Fibroblast of the aortic adventitia (primary cell): ENCODE results near the gene LRRC9. TPM values are rescaled to one million over a fixed set of nuclear protein-coding genes. Genes with fewer than 3 reads are reported as not detected.
"Not testable (repeated sequence)": the region's sequence is repeated elsewhere in the genome, so short reads cannot be mapped to it uniquely, and the experiment has no call there.

Source experiments
- DNase-seq: peaks from one replicate; pipeline ENCODE4 v3.0.0-alpha.2; 2010; ENCODE audit warnings: low read depth
- H3K4me3 ChIP-seq: 2 replicates; pipeline ENCODE4 v1.5.1; 2011; ENCODE audit warnings: low read depth, mild to moderate bottlenecking, control low read depth, low read length, moderate library complexity
- total RNA-seq: library from RNA; depleted of rRNA; stranded (reverse); fragments of >200 nt; gene quantifications from 2 replicates; pipeline ENCODE4 v1.2.3, GENCODE V29; 2012; ENCODE audit warnings: low replicate concordance
- TF ChIP-seq, protein P1 (sequence below): IDR thresholded peaks from 2 replicates; pipeline ENCODE4 v1.5.1; 2011; ENCODE audit warnings: mild to moderate bottlenecking, low read length, control low read depth, inconsistent platforms; ENCODE audit not compliant: insufficient read depth

Gene LRRC9
- total RNA-seq, 1 donor, result not detected

DNA sequence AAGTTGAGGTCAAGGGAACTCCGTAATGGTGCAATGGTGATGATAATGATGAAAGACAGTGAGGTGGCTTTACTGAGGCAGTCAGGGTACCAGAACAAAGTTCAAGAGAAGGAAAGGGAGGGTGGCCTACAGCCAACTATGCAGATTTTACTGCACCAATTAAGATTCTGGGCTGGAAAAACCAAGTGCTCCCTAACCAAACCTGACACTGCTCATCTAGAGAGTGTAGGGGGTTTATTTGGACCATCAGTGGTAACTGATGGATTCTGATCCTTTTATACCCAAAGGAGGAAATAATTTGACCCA lies 387 bp downstream of the LRRC9 start:
- no peak for DNase-seq
- TF ChIP-seq, protein P1, sequence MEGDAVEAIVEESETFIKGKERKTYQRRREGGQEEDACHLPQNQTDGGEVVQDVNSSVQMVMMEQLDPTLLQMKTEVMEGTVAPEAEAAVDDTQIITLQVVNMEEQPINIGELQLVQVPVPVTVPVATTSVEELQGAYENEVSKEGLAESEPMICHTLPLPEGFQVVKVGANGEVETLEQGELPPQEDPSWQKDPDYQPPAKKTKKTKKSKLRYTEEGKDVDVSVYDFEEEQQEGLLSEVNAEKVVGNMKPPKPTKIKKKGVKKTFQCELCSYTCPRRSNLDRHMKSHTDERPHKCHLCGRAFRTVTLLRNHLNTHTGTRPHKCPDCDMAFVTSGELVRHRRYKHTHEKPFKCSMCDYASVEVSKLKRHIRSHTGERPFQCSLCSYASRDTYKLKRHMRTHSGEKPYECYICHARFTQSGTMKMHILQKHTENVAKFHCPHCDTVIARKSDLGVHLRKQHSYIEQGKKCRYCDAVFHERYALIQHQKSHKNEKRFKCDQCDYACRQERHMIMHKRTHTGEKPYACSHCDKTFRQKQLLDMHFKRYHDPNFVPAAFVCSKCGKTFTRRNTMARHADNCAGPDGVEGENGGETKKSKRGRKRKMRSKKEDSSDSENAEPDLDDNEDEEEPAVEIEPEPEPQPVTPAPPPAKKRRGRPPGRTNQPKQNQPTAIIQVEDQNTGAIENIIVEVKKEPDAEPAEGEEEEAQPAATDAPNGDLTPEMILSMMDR, result no peak

DNA sequence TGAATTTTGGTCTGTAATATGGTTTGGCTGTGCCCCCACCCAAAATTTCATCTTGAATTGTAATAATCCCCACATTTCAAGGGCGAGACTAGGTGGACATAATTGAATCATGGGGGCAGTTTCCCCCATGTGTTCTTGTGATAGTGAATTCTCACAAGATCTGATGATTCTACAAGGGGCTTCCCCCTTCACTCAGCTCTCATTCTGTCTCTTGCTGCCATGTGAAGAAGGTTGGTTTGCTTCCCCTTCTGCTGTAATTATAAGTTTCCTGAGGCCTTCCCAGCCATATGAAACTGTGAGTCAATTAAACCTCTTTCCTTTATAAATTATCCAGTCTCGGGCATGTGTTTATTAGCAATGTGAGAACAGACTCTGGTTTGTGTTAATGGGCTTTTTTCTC lies 5.9 kb downstream of the LRRC9 start:
- TF ChIP-seq, protein P1, result no peak
- H3K4me3 ChIP-seq, result no peak overlapping the region
- no peak for DNase-seq

More for the DNA sequence above, 387 bp downstream of the LRRC9 start:
- H3K4me3 ChIP-seq, result no peak overlapping the region

DNA sequence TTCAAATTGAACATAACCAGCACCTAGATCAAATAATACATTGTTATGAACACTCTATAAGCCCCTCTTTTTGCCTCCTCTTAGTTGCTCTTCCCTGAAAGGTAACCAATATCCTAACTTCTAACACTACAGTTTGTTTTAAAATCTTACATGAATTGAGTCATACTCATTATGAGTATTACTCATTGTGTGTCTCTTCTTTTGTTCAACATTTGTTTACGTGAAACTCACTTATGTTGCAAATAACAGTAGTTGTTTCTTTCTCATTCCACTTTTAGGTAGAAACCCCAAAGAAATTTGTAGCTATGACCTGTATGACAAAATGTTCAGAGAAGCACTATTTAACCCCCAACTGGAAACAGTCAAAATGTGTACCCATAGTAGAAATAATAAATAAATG lies 6.6 kb downstream of the LRRC9 start:
- no peak for DNase-seq
- no peak overlapping the region for H3K4me3 ChIP-seq
- TF ChIP-seq, protein P1, result no peak

DNA sequence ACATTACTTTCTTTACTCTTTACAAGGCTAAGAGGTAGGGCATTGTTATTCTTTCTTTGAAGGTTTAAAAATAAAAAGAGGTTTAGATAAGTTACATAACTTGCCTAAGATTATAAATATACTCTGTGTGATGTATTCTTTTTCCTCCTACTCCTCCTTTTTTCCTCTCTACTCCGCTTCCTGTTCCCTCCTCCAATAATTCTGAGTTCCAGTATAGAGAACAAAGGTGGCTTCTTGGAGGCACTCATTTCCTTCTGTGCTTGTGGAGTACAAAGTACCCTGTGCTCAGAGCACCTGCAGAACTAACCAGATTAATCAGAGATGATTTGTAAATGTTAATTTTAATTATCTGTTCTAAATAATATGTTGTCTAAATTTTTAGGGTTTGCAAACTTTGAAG lies 11.3 kb downstream of the LRRC9 start:
- TF ChIP-seq, protein P1, result no peak

DNA sequence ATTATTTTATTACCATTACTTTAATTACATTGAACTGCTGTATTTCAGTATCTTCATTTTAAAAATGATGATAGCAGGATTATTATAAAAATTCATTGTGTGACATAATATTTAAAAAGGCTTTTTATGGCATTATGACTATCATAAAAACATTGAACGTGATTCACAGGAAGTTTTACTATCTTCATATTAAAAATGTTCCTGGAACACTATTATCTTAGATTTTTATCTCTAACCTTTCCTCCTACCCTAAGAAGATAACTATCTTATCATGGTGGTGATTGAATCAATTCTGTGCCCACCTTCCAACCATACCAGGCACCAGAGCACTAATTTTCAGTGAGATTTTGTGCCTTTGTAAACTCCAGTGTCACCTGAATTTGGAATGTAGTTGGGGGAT lies 16.2 kb downstream of the LRRC9 start:
- TF ChIP-seq, protein P1, result no peak
- no peak for DNase-seq
- no peak overlapping the region for H3K4me3 ChIP-seq

More for the DNA sequence above, 11.3 kb downstream of the LRRC9 start:
- DNase-seq, result no peak
- H3K4me3 ChIP-seq, result no peak overlapping the region

DNA sequence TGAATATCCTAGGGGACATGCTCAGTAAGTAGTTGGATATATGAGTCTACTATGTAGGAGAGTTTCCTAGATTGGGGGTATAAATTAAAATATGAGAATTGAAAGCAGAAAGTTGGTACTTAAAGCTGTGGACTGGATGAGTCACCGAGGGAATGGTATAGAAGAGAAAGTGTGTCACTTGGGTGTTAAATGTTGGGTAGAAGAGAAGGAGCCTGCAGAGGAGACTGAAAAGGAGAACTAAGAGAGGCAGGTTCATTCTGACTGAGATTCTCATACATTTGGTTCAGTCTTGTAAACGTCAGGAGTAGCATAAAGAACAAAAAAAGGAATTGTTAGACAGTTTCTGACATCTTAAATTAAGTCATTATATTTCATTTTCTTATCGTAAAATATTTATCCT lies 19.9 kb downstream of the LRRC9 start:
- no peak overlapping the region for H3K4me3 ChIP-seq
- no peak for DNase-seq
- TF ChIP-seq, protein P1, result no peak

DNA sequence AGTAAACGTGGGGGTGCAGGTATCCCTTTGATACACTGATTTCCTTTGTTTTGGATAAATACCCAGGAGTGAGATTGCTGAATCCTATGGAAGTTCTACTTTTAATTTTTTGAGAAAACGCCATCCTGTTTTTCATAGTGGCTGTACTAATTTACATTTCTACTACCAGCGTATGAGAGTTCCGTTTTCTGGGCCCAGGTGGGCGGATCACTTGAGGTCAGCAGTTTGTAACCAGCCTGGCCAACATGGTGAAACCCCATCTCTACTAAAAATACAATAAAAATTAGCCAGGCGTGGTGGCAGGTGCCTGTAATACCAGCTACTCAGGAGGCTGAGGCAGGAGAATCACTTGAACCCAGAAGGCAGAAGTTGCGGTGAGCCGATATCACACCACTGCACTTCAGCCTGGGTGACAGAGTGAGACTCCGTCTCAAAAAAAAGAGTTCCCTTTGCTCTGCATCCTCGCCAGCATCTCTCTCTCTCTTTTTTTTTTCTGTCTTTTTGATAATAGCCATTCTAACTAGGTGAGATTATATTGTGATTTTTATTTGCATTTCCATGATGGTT lies 22.4 kb downstream of the LRRC9 start:
- H3K4me3 ChIP-seq, result not testable (repeated sequence)

DNA sequence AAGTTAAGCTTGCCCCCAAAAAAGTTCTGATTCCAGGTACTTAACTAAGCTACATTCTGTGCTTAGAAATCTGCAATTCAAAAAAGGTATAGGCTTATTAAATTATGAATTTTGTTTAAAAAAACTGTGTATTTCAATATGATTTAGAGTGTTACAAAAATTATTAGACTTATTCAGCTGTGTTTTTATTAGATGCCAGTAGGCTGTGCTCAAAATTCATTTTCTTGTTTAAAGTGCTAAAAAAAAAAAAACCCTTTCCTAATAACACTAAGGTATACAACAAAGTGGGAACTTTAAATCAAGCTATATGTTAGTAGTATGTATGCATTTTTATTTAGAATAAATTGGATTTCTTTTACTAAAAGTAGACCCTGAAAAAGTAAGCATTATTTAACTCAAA lies 25.0 kb downstream of the LRRC9 start:
- no peak for DNase-seq
- TF ChIP-seq, protein P1, result no peak
- no peak overlapping the region for H3K4me3 ChIP-seq

More for the DNA sequence above, 22.4 kb downstream of the LRRC9 start:
- DNase-seq, result not testable (repeated sequence)

DNA sequence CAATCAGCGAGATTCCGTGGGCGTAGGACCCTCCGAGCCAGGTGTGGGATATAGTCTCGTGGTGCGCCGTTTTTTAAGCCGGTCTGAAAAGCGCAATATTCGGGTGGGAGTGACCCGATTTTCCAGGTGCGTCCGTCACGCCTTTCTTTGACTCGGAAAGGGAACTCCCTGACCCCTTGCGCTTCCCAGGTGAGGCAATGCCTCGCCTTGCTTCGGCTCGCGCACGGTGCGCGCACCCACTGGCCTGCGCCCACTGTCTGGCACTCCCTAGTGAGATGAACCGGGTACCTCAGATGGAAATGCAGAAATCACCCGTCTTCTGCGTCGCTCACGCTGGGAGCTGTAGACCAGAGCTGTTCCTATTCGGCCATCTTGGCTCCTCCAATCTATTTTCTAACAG lies 32.2 kb downstream of the LRRC9 start:
- not testable (repeated sequence) for H3K4me3 ChIP-seq, DNase-seq

DNA sequence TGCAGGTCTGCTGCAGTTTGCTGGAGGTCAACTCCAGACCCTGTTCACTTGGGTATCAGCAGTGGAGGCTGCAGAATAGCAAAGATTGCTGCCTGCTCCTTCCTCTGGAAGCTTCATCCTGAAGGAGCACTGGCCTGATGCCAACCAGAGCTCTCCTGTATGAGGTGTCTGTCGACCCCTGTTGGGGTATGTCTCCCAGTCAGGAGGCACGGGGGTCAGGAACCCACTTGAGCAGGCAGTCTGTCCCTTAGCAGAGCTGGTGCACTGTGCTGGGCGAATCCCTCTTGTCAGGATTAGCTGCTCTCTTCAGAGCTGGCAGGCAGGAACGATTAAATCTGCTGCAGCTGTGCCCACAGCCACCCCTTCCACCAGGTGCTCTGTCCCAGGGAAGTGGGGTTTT lies 37.9 kb downstream of the LRRC9 start:
- not testable (repeated sequence) for DNase-seq, H3K4me3 ChIP-seq
